Measurements from ENCODE around the gene RAD51B.

DNA sequence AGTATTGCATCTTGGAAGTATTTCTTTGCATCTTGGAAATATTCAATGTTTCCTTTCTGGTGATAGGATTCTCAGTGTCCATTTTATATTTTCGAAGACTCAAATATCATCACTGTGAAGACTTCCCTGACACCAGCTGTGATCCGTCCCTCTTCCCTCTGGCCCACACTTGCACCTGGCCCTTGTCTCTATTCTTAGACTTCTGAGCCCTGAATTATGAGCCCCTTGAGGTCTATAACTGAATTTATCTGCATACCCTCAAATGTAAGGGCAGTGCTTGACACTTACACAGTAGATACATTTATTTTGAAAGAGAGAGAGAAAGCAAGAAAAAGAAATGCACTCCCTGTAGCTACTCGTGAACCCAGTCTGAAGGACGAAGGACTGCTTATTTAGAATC is 596.6 kb downstream of the RAD51B start:
- TF ChIP-seq EZH2 (IDR thresholded peaks at IDR 0.05; ENCODE audit: borderline replicate concordance) (no peak), EZH2phosphoT487 (IDR thresholded peaks at IDR 0.05; ENCODE audit: low read depth, severe bottlenecking, unreplicated experiment) (no peak)
- TF ChIP-seq, protein P1, sequence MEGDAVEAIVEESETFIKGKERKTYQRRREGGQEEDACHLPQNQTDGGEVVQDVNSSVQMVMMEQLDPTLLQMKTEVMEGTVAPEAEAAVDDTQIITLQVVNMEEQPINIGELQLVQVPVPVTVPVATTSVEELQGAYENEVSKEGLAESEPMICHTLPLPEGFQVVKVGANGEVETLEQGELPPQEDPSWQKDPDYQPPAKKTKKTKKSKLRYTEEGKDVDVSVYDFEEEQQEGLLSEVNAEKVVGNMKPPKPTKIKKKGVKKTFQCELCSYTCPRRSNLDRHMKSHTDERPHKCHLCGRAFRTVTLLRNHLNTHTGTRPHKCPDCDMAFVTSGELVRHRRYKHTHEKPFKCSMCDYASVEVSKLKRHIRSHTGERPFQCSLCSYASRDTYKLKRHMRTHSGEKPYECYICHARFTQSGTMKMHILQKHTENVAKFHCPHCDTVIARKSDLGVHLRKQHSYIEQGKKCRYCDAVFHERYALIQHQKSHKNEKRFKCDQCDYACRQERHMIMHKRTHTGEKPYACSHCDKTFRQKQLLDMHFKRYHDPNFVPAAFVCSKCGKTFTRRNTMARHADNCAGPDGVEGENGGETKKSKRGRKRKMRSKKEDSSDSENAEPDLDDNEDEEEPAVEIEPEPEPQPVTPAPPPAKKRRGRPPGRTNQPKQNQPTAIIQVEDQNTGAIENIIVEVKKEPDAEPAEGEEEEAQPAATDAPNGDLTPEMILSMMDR (IDR thresholded peaks at IDR 0.05; ENCODE audit: poor library complexity): no peak

Data from hepatocyte (in vitro differentiated cells).